HEK293 (cell line): Measurements from ENCODE around the gene ZBED5.

ENCODE experiments used
- CTCF ChIA-PET: fragments of 350-600 bp; formaldehyde crosslinking; extraction: SDS; loops from one replicate; lab custom pipeline; 2021; ENCODE audit warnings: antibody characterized with exemption; lab: Yijun Ruan, JAX
- POLR2A ChIA-PET: fragments of 300-600 bp; formaldehyde crosslinking; extraction: SDS; loops from one replicate; lab custom pipeline; 2020; ENCODE audit warnings: antibody characterized with exemption, inconsistent platforms; lab: Yijun Ruan, JAX
- H3K27ac ChIP-seq: fragments of 200-500 bp; sonication (Bioruptor generic); 2 replicates; pipeline ENCODE4 v1.5.1; 2014; ENCODE audit warnings: low read depth, low read length, control low read depth, inconsistent platforms; ENCODE audit errors: extremely low read depth
- H3K36me3 ChIP-seq, 2 experiments: fragments of 200-500 bp in 1 of 2; sonication (Bioruptor generic) in 1 of 2; 1 replicate in 1 of 2; 2 replicates in 1 of 2; pipeline ENCODE4 v1.5.1; 2014 to 2017; ENCODE audit warnings: inconsistent platforms in 2 of 2, low read length in 2 of 2; ENCODE audit not compliant: control insufficient read depth in 2 of 2, insufficient read depth in 1 of 2
- H3K4me1 ChIP-seq: fragments of 200-500 bp; sonication (Bioruptor generic); 2 replicates; pipeline ENCODE4 v1.5.1; 2014; ENCODE audit warnings: mild to moderate bottlenecking, low read length, inconsistent platforms; ENCODE audit not compliant: control insufficient read depth, insufficient read depth
- H3K4me3 ChIP-seq: 2 replicates; pipeline ENCODE4 v1.5.1; 2011; ENCODE audit warnings: low read depth, mild to moderate bottlenecking, control low read depth, low read length, moderate library complexity
- H3K9me3 ChIP-seq: fragments of 200-500 bp; sonication (Bioruptor generic); 2 replicates; pipeline ENCODE4 v1.5.1; 2014; ENCODE audit warnings: low read depth, low read length, inconsistent platforms; ENCODE audit not compliant: control insufficient read depth, insufficient read depth
- BCL11B ChIP-seq: fragments of 450-650 bp; formaldehyde crosslinking; IDR thresholded peaks from 2 replicates; pipeline ENCODE4 v1.5.1; 2016; ENCODE audit warnings: low read depth, missing biosample characterization, missing genetic modification characterization
- BCL6B ChIP-seq: fragments of 450-650 bp; formaldehyde crosslinking; IDR thresholded peaks from 2 replicates; pipeline ENCODE4 v1.5.1; 2017; ENCODE audit warnings: missing biosample characterization, missing genetic modification characterization
- ELK4 ChIP-seq: IDR thresholded peaks from 2 replicates; pipeline ENCODE4 v1.6.1; 2011; ENCODE audit warnings: mild to moderate bottlenecking, low read depth, low read length, borderline replicate concordance
- GLIS2 ChIP-seq: fragments of 450-650 bp; formaldehyde crosslinking; IDR thresholded peaks from 2 replicates; pipeline ENCODE4 v1.5.1; 2016; ENCODE audit warnings: missing biosample characterization, missing genetic modification characterization
- KLF1 ChIP-seq: fragments of 450-650 bp; formaldehyde crosslinking; IDR thresholded peaks from 2 replicates; pipeline ENCODE4 v1.5.1; 2016; ENCODE audit warnings: missing biosample characterization, missing genetic modification characterization
- KLF17 ChIP-seq: fragments of 450-650 bp; formaldehyde crosslinking; IDR thresholded peaks from 2 replicates; pipeline ENCODE4 v1.5.1; 2016; ENCODE audit warnings: missing biosample characterization, missing genetic modification characterization
- PRDM10 ChIP-seq: fragments of 450-650 bp; formaldehyde crosslinking; IDR thresholded peaks from 2 replicates; pipeline ENCODE4 v1.5.1; 2016; ENCODE audit warnings: missing biosample characterization, missing genetic modification characterization
- SCRT2 ChIP-seq: fragments of 450-650 bp; formaldehyde crosslinking; IDR thresholded peaks from 2 replicates; pipeline ENCODE4 v1.5.1; 2016; ENCODE audit warnings: missing biosample characterization, missing genetic modification characterization
- ZNF132 ChIP-seq: fragments of 450-650 bp; formaldehyde crosslinking; IDR thresholded peaks from 2 replicates; pipeline ENCODE4 v1.5.1; 2017; ENCODE audit warnings: missing biosample characterization, missing genetic modification characterization, borderline replicate concordance
- ZNF140 ChIP-seq: fragments of 450-650 bp; formaldehyde crosslinking; IDR thresholded peaks from 2 replicates; pipeline ENCODE4 v1.5.1; 2016; ENCODE audit warnings: missing biosample characterization, missing genetic modification characterization
- ZNF2 ChIP-seq: fragments of 450-650 bp; formaldehyde crosslinking; IDR thresholded peaks from 2 replicates; pipeline ENCODE4 v1.5.1; 2016; ENCODE audit warnings: missing biosample characterization, missing genetic modification characterization
- ZNF266 ChIP-seq: fragments of 450-650 bp; formaldehyde crosslinking; IDR thresholded peaks from 2 replicates; pipeline ENCODE4 v1.5.1; 2016; ENCODE audit warnings: missing biosample characterization, missing genetic modification characterization, low read depth
- ZNF292 ChIP-seq: fragments of 450-650 bp; formaldehyde crosslinking; IDR thresholded peaks from 2 replicates; pipeline ENCODE4 v1.5.1; 2016; ENCODE audit warnings: low read depth, missing biosample characterization, missing genetic modification characterization, borderline replicate concordance
- ZNF394 ChIP-seq: fragments of 450-650 bp; formaldehyde crosslinking; IDR thresholded peaks from 2 replicates; pipeline ENCODE4 v1.5.1; 2016; ENCODE audit warnings: missing biosample characterization, missing genetic modification characterization, mild to moderate bottlenecking, moderate library complexity, borderline replicate concordance
- ZNF423 ChIP-seq: fragments of 450-650 bp; formaldehyde crosslinking; IDR thresholded peaks from 2 replicates; pipeline ENCODE4 v1.5.1; 2016; ENCODE audit warnings: missing biosample characterization, missing genetic modification characterization
- ZNF473 ChIP-seq: fragments of 450-650 bp; formaldehyde crosslinking; IDR thresholded peaks from 2 replicates; pipeline ENCODE4 v1.5.1; 2017; ENCODE audit warnings: missing biosample characterization, missing genetic modification characterization
- ZNF48 ChIP-seq: fragments of 450-650 bp; formaldehyde crosslinking; IDR thresholded peaks from 2 replicates; pipeline ENCODE4 v1.5.1; 2016; ENCODE audit warnings: missing biosample characterization, missing genetic modification characterization
- ZNF560 ChIP-seq: fragments of 450-650 bp; formaldehyde crosslinking; IDR thresholded peaks from 2 replicates; pipeline ENCODE4 v1.5.1; 2017; ENCODE audit warnings: missing biosample characterization, missing genetic modification characterization, borderline replicate concordance
- ZNF571 ChIP-seq: fragments of 450-650 bp; formaldehyde crosslinking; IDR thresholded peaks from 2 replicates; pipeline ENCODE4 v1.5.0; 2017; ENCODE audit warnings: missing biosample characterization, missing genetic modification characterization
- ZNF580 ChIP-seq: fragments of 450-650 bp; formaldehyde crosslinking; IDR thresholded peaks from 2 replicates; pipeline ENCODE4 v1.5.1; 2016; ENCODE audit warnings: missing biosample characterization, missing genetic modification characterization
- ZNF610 ChIP-seq: fragments of 450-650 bp; formaldehyde crosslinking; IDR thresholded peaks from 2 replicates; pipeline ENCODE4 v1.5.1; 2016; ENCODE audit warnings: missing biosample characterization, missing genetic modification characterization, borderline replicate concordance
- ZNF623 ChIP-seq: fragments of 450-650 bp; formaldehyde crosslinking; IDR thresholded peaks from 2 replicates; pipeline ENCODE4 v1.5.1; 2016; ENCODE audit warnings: missing biosample characterization, missing genetic modification characterization
- ZNF624 ChIP-seq: fragments of 450-650 bp; formaldehyde crosslinking; IDR thresholded peaks from 2 replicates; pipeline ENCODE4 v1.5.1; 2017; ENCODE audit warnings: missing biosample characterization, missing genetic modification characterization
- ZNF629 ChIP-seq: fragments of 450-650 bp; formaldehyde crosslinking; IDR thresholded peaks from 2 replicates; pipeline ENCODE4 v1.5.1; 2017; ENCODE audit warnings: missing biosample characterization, missing genetic modification characterization
- ZNF704 ChIP-seq: fragments of 450-650 bp; formaldehyde crosslinking; IDR thresholded peaks from 2 replicates; pipeline ENCODE4 v1.5.1; 2016; ENCODE audit warnings: missing biosample characterization, missing genetic modification characterization
- ZNF707 ChIP-seq: fragments of 450-650 bp; formaldehyde crosslinking; IDR thresholded peaks from 2 replicates; pipeline ENCODE4 v1.5.1; 2016; ENCODE audit warnings: missing biosample characterization, missing genetic modification characterization
- ZNF747 ChIP-seq: fragments of 450-650 bp; formaldehyde crosslinking; IDR thresholded peaks from 2 replicates; pipeline ENCODE4 v1.5.1; 2016; ENCODE audit warnings: missing biosample characterization, missing genetic modification characterization
- ZNF768 ChIP-seq: fragments of 450-650 bp; formaldehyde crosslinking; IDR thresholded peaks from 2 replicates; pipeline ENCODE4 v1.5.1; 2018; ENCODE audit warnings: missing biosample characterization, mild to moderate bottlenecking, missing genetic modification characterization
- ZNF843 ChIP-seq: fragments of 450-650 bp; formaldehyde crosslinking; IDR thresholded peaks from 2 replicates; pipeline ENCODE4 v1.5.1; 2016; ENCODE audit warnings: missing biosample characterization, missing genetic modification characterization

Gene ZBED5

GRCh38 chr11:10845589-10845988, 12.3 kb downstream of the ZBED5 start:
- Histone ChIP-seq H3K36me3 (no peaks in the 10 kb centered on the region), H3K4me1 (no peaks in the 10 kb centered on the region), H3K9me3 (no peaks in the 10 kb centered on the region), H3K4me3 (no peak overlapping the region), H3K27ac (no peak overlapping the region)
- ChIA-PET POLR2A (interaction anchor here (0.6 to 4.3 kb wide), 2 partner anchors 36 to 84 kb away, joined by 3 to 35 read pairs; partner anchors contain the start of gene EIF4G2), CTCF (no interaction called here)
- TF ChIP-seq ZNF571 (no peak), ZNF580 (no peak), ZNF394 (no peak), ZNF843 (no peak), KLF1 (tag by site-specific recombination) (no peak), ZNF423 (tag by site-specific recombination) (no peak), ELK4 (no peak), ZNF140 (tag by site-specific recombination) (no peak), ZNF473 (tag by site-specific recombination) (no peak), ZNF292 (no peak), GLIS2 (tag by site-specific recombination) (no peak), ZNF624 (tag by site-specific recombination) (no peak), ZNF560 (tag by site-specific recombination) (no peak), PRDM10 (tag by site-specific recombination) (no peak), BCL11B (tag by site-specific recombination) (no peak), SCRT2 (no peak), ZNF707 (no peak), ZNF48 (no peak)

- H3K36me3 ChIP-seq, result no peaks in the 10 kb centered on the region
- no peak overlapping the region for H3K4me3 ChIP-seq
- no peaks in the 10 kb centered on the region for H3K4me1 ChIP-seq
- ChIA-PET POLR2A (no interaction called here), CTCF (interaction anchor here (0.7 kb wide), 1 partner anchor 52 kb away, joined by 4 read pairs; no protein-coding TSS in a partner anchor)
- no peak overlapping the region for H3K27ac ChIP-seq
- H3K9me3 ChIP-seq, result no peaks in the 10 kb centered on the region
- no peak for TF ChIP-seq ZNF768 (tag by site-specific recombination)
- TF ChIP-seq ZNF629, result no peak
- no peak for TF ChIP-seq ZNF747 (tag by site-specific recombination)
- no peak for TF ChIP-seq ZNF704 (tag by site-specific recombination)
- TF ChIP-seq ZNF2, result no peak
- TF ChIP-seq ZNF623 (tag by site-specific recombination), result no peak
- no peak for TF ChIP-seq BCL6B
- TF ChIP-seq ZNF266 (tag by site-specific recombination), result no peak
- TF ChIP-seq ZNF132 (tag by site-specific recombination), result no peak
- no peak for TF ChIP-seq ZNF610 (tag by site-specific recombination)
- no peak for TF ChIP-seq KLF17 (tag by site-specific recombination)
These were observed 13.1 kb downstream of the ZBED5 start for GRCh38 chr11:10844796-10845195.
